GM10847 (cell line): Measurements from ENCODE around the gene HDAC2.

Source experiments
- POLR2A ChIP-seq: IDR thresholded peaks from 2 replicates; pipeline ENCODE4 v1.6.1; 2011; ENCODE audit not compliant: insufficient read length; ENCODE audit errors: extremely low read depth

Gene HDAC2

GRCh38 chr6:113970805-113971676 lies at the start of gene HDAC2:
Gene HDAC2, minus strand, starts transcription at chr6:113971148. Its CDS starts 240 bp downstream, at chr6:113970908.
- peak; percentile 68 for TF ChIP-seq POLR2A

GRCh38 chr6:114020196-114020595 lies 49.2 kb upstream of the HDAC2 start:
- TF ChIP-seq POLR2A, result no peak

- TF ChIP-seq POLR2A, result no peak
Measured at GRCh38 chr6:114010540-114010939, 39.6 kb upstream of the HDAC2 start.

- TF ChIP-seq POLR2A, result no peak
Measured at GRCh38 chr6:114009192-114009591, 38.2 kb upstream of the HDAC2 start.

GRCh38 chr6:114008331-114008730 lies 37.4 kb upstream of the HDAC2 start:
- TF ChIP-seq POLR2A, result no peak

- no peak for TF ChIP-seq POLR2A
Measured at GRCh38 chr6:114007516-114007915, 36.6 kb upstream of the HDAC2 start.

GRCh38 chr6:114001354-114001753 lies 30.4 kb upstream of the HDAC2 start:
- no peak for TF ChIP-seq POLR2A

- TF ChIP-seq POLR2A, result no peak
Measured at GRCh38 chr6:114000069-114000468, 29.1 kb upstream of the HDAC2 start.

GRCh38 chr6:113999284-113999683 lies 28.3 kb upstream of the HDAC2 start:
- TF ChIP-seq POLR2A, result no peak

GRCh38 chr6:113998811-113999210 lies 27.9 kb upstream of the HDAC2 start:
- TF ChIP-seq POLR2A, result no peak

GRCh38 chr6:113997116-113997515 lies 26.2 kb upstream of the HDAC2 start:
- no peak for TF ChIP-seq POLR2A

- TF ChIP-seq POLR2A, result no peak
Measured at GRCh38 chr6:113995634-113996033, 24.7 kb upstream of the HDAC2 start.

- TF ChIP-seq POLR2A, result no peak
Measured at GRCh38 chr6:113994934-113995342, 24.0 kb upstream of the HDAC2 start.

- TF ChIP-seq POLR2A, result no peak
Measured at GRCh38 chr6:113989675-113990074, 18.7 kb upstream of the HDAC2 start.

- no peak for TF ChIP-seq POLR2A
Measured at GRCh38 chr6:113982055-113982550, 11.2 kb upstream of the HDAC2 start.

GRCh38 chr6:113980937-113981554 lies 10.1 kb upstream of the HDAC2 start:
- TF ChIP-seq POLR2A, result no peak

- no peak for TF ChIP-seq POLR2A
Measured at GRCh38 chr6:113979937-113980336, 9.0 kb upstream of the HDAC2 start.

- no peak for TF ChIP-seq POLR2A
Measured at GRCh38 chr6:113978084-113978675, 7.2 kb upstream of the HDAC2 start.
